Neuronal stem cell (in vitro differentiated cells): Measurements from ENCODE around the gene TMEM217.
"Not testable (repeated sequence)": the region's sequence is repeated elsewhere in the genome, so short reads cannot be mapped to it uniquely, and the experiment has no call there.

Source experiments
- DNase-seq: peaks from one replicate; pipeline ENCODE4 v3.0.0-alpha.2; 2013; ENCODE audit warnings: low spot score
- H2AFZ ChIP-seq: one replicate; pipeline ENCODE4 v1.6.1; 2013; ENCODE audit warnings: mild to moderate bottlenecking, low read length, inconsistent platforms
- H2AK5ac ChIP-seq: 2 replicates; pipeline ENCODE4 v1.6.1; 2013; ENCODE audit warnings: low read depth, mild to moderate bottlenecking, inconsistent platforms, low read length, moderate library complexity, mixed read lengths
- H2BK120ac ChIP-seq: 2 replicates; pipeline ENCODE4 v1.6.1; 2013; ENCODE audit warnings: low read depth, mild to moderate bottlenecking, inconsistent platforms, low read length, moderate library complexity, mixed read lengths
- H2BK12ac ChIP-seq: one replicate; pipeline ENCODE4 v1.6.1; 2013; ENCODE audit warnings: low read length, inconsistent platforms
- H2BK15ac ChIP-seq: 2 replicates; pipeline ENCODE4 v1.6.1; 2013; ENCODE audit warnings: mild to moderate bottlenecking, low read length, inconsistent platforms, mixed read lengths
- H2BK5ac ChIP-seq: one replicate; pipeline ENCODE4 v1.6.1; 2013; ENCODE audit warnings: inconsistent platforms, mild to moderate bottlenecking, low read length, moderate library complexity
- H3K14ac ChIP-seq: one replicate; pipeline ENCODE4 v1.6.1; 2013; ENCODE audit warnings: low read length, inconsistent platforms
- H3K18ac ChIP-seq: 2 replicates; pipeline ENCODE4 v1.6.1; 2013; ENCODE audit warnings: low read length, inconsistent platforms
- H3K23ac ChIP-seq: 2 replicates; pipeline ENCODE4 v1.6.1; 2013; ENCODE audit warnings: low read depth, mild to moderate bottlenecking, mixed read lengths, low read length, inconsistent platforms; ENCODE audit not compliant: poor library complexity
- H3K27ac ChIP-seq: replicated peaks from 3 replicates; pipeline ENCODE4 v1.5.1; 2013; ENCODE audit warnings: low read length, inconsistent platforms
- H3K27me3 ChIP-seq, 3 experiments: 2 replicates each; pipeline ENCODE4 v1.6.1; 2013; ENCODE audit warnings: low read length in 3 of 3, mild to moderate bottlenecking in 2 of 3, inconsistent platforms in 1 of 3, low read depth in 1 of 3, mixed read lengths in 1 of 3, moderate library complexity in 1 of 3; ENCODE audit not compliant: control insufficient read depth in 3 of 3, insufficient read depth in 3 of 3
- H3K36me3 ChIP-seq, 2 donors: replicated peaks in 1 of 2; 2 replicates each; pipeline ENCODE4 v1.6.1; 2013; ENCODE audit warnings: low read length in 2 of 2; ENCODE audit not compliant: control insufficient read depth in 2 of 2, insufficient read depth in 2 of 2
- H3K4ac ChIP-seq: 2 replicates; pipeline ENCODE4 v1.6.1; 2013; ENCODE audit warnings: inconsistent platforms, mild to moderate bottlenecking, low read length, moderate library complexity
- H3K4me1 ChIP-seq, 2 donors: 1 replicate in 1 of 2; 2 replicates in 1 of 2; pipeline ENCODE4 v1.6.1; 2013; ENCODE audit warnings: low read length in 2 of 2, low read depth in 1 of 2; ENCODE audit not compliant: control insufficient read depth in 2 of 2, insufficient read depth in 1 of 2
- H3K4me2 ChIP-seq: one replicate; pipeline ENCODE4 v1.6.1; 2013; ENCODE audit warnings: mild to moderate bottlenecking, low read length, inconsistent platforms; ENCODE audit not compliant: insufficient read depth, poor library complexity, severe bottlenecking
- H3K4me3 ChIP-seq, 2 donors: 2 replicates each; pipeline ENCODE4 v1.5.1; 2013; ENCODE audit warnings: low read length in 2 of 2, mild to moderate bottlenecking in 2 of 2, inconsistent platforms in 1 of 2, moderate library complexity in 1 of 2
- H3K79me1 ChIP-seq: one replicate; pipeline ENCODE4 v1.6.1; 2013; ENCODE audit warnings: low read depth, mild to moderate bottlenecking, inconsistent platforms, low read length, moderate library complexity
- H3K9ac ChIP-seq: one replicate; pipeline ENCODE4 v1.6.1; 2013; ENCODE audit warnings: mild to moderate bottlenecking, low read depth, low read length, inconsistent platforms; ENCODE audit not compliant: poor library complexity
- H3K9me3 ChIP-seq, 2 donors: replicated peaks in 1 of 2; 2 replicates each; pipeline versions ENCODE3 to v1.6.1; 2013; ENCODE audit warnings: low read length in 2 of 2, mild to moderate bottlenecking in 2 of 2, inconsistent platforms in 1 of 2, low read depth in 1 of 2, mixed read lengths in 1 of 2, moderate library complexity in 1 of 2; ENCODE audit not compliant: control insufficient read depth in 2 of 2, insufficient read depth in 1 of 2
- H4K8ac ChIP-seq: one replicate; pipeline ENCODE4 v1.6.1; 2013; ENCODE audit warnings: low read depth, mild to moderate bottlenecking, inconsistent platforms, low read length, moderate library complexity
- H4K91ac ChIP-seq: one replicate; pipeline ENCODE4 v1.6.1; 2013; ENCODE audit warnings: low read length, low read depth, mild to moderate bottlenecking, inconsistent platforms; ENCODE audit not compliant: poor library complexity
- WGBS, 2 donors: extraction: QIAGEN DNeasy Blood & Tissue Kit; methylation state at CpG; one replicate each; pipeline ENCODE4 v1.1.7; 2013; ENCODE audit warnings: missing lambda C conversion rate in 2 of 2, mixed read lengths in 1 of 2; ENCODE audit not compliant: insufficient read length in 2 of 2, insufficient replicate concordance in 1 of 2; ENCODE audit errors: extremely low coverage in 2 of 2; 5-methylcytosine and 5-hydroxymethylcytosine counted together

The TMEM217 gene

DNA sequence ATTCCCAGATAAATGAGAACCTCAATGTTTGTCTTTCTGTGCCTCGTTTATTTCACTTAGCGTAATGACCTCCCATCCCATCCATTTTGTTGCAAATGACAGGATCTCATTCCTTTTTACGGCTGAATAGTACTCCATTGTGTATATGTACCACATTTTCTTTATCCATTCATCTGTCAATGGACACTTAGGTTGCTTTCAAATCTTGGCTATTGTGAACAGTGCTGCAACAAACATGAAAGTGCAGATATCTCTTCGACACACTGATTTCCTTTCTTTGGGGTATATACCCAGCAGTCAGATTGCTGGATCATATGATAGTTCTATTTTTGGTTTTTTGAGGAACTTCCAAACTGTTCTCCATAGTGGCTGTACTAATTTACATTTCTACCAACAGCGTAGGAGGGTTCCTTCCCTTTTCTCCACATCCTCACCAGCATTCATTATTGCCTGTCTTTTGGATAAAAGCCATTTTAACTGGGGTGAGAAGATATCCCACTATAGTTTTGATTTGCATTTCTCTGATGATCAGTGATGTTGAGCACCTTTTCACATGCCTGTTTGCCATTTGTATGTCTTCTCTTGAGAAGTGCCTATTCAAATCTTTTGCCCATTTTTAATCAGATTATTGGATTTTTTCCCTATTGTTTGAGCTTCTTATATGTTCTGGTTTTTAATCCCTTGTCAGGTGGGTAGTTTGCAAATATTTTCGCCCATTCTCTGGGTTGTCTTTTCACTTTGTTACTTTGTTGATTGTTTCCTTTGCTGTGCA is 71.8 kb downstream of the TMEM217 start:
- not testable (repeated sequence) for H4K8ac ChIP-seq, H2BK15ac ChIP-seq, H3K4me1 ChIP-seq, H3K27ac ChIP-seq, DNase-seq, H3K9me3 ChIP-seq, H3K9ac ChIP-seq, H4K91ac ChIP-seq, H2AFZ ChIP-seq, H3K18ac ChIP-seq, H2BK12ac ChIP-seq, H3K36me3 ChIP-seq, H3K23ac ChIP-seq, H3K27me3 ChIP-seq, H3K4me3 ChIP-seq, H3K4me2 ChIP-seq, H3K14ac ChIP-seq, H2AK5ac ChIP-seq, H3K4ac ChIP-seq, H2BK120ac ChIP-seq, H3K79me1 ChIP-seq, H2BK5ac ChIP-seq
- WGBS, 2 donors: no CpG with 5 or more reads among the region's 6 CpGs

- no peak overlapping the region for H3K14ac ChIP-seq
- no peak overlapping the region for H4K8ac ChIP-seq
- no peaks in the 10 kb centered on the region for H3K4me1 ChIP-seq
- H2AK5ac ChIP-seq: no peak overlapping the region
- H3K27me3 ChIP-seq: no peaks in the 10 kb centered on the region
- H2BK120ac ChIP-seq: no peak overlapping the region
- H3K9ac ChIP-seq: no peak overlapping the region
- no peak overlapping the region for H3K18ac ChIP-seq
- H3K4me2 ChIP-seq: no peak overlapping the region
- H2BK15ac ChIP-seq: no peak overlapping the region
- no CpG with 5 or more reads among the region's 8 CpGs for WGBS, 2 donors
- H2BK5ac ChIP-seq: no peak overlapping the region
- DNase-seq: no peak
- no peaks in the 10 kb centered on the region for H3K79me1 ChIP-seq
- H2BK12ac ChIP-seq: no peak overlapping the region
- H3K23ac ChIP-seq: no peak overlapping the region
- no peak overlapping the region for H3K27ac ChIP-seq
- no peak overlapping the region for H3K4me3 ChIP-seq
- no peaks in the 10 kb centered on the region for H3K36me3 ChIP-seq
- H2AFZ ChIP-seq: no peak overlapping the region
- no peaks in the 10 kb centered on the region for H3K9me3 ChIP-seq
- H4K91ac ChIP-seq: no peak overlapping the region
- no peak overlapping the region for H3K4ac ChIP-seq
Measured at GRCh38 chr6:37182736-37183590, 75.0 kb downstream of the TMEM217 start.

GRCh38 chr6:37180610-37181009 is 77.3 kb downstream of the TMEM217 start:
- not testable (repeated sequence) for H4K91ac ChIP-seq, H3K14ac ChIP-seq, H2BK15ac ChIP-seq, H2BK120ac ChIP-seq, H3K27ac ChIP-seq, H3K4me2 ChIP-seq, H3K4me1 ChIP-seq, H2BK12ac ChIP-seq, H2AK5ac ChIP-seq, H3K4ac ChIP-seq, DNase-seq, H3K4me3 ChIP-seq, H2BK5ac ChIP-seq, H4K8ac ChIP-seq, H3K27me3 ChIP-seq, H3K79me1 ChIP-seq, H3K36me3 ChIP-seq, H3K9me3 ChIP-seq, H3K9ac ChIP-seq, H2AFZ ChIP-seq, H3K23ac ChIP-seq, H3K18ac ChIP-seq
- no CpG with 5 or more reads among the region's 4 CpGs for WGBS, 2 donors

DNA sequence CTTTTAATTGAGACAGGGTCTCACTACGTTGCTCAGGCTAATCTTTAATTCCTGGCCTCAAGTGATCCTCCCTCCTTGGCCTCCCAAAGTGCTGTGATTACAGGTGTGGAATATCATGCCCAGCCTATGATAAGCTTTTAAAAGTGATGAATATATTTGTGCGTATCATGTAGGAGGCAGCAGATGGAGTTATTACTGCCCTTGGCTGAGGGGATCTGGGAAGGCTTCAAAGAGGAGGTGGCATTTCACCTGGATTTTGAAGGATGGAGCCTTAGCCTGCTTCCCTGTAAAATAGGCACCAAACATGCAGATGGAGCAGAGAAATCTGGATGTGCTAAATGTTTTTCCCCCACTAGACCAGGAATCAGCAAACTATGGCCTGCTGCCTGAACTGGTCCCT is 77.9 kb downstream of the TMEM217 start:
- H2BK5ac ChIP-seq: no peak overlapping the region
- H2BK15ac ChIP-seq: no peak overlapping the region
- no peaks in the 10 kb centered on the region for H3K27me3 ChIP-seq
- no CpG with 5 or more reads among the region's 2 CpGs for WGBS, 2 donors
- H3K18ac ChIP-seq: no peak overlapping the region
- no peak overlapping the region for H3K4me3 ChIP-seq
- H4K8ac ChIP-seq: no peak overlapping the region
- H2BK120ac ChIP-seq: no peak overlapping the region
- no peaks in the 10 kb centered on the region for H3K4me1 ChIP-seq
- H3K4me2 ChIP-seq: no peak overlapping the region
- H3K27ac ChIP-seq: no peak overlapping the region
- H3K9me3 ChIP-seq: no peaks in the 10 kb centered on the region
- peak overlapping the region; percentile 56 for H3K4ac ChIP-seq
- no peak overlapping the region for H2BK12ac ChIP-seq
- H3K79me1 ChIP-seq: no peaks in the 10 kb centered on the region
- no peak overlapping the region for H3K14ac ChIP-seq
- H2AFZ ChIP-seq: no peak overlapping the region
- H3K23ac ChIP-seq: no peak overlapping the region
- H4K91ac ChIP-seq: no peak overlapping the region
- H3K36me3 ChIP-seq: peaks cover 0 to 7% of the 10 kb centered on the region in 2 donors
- H2AK5ac ChIP-seq: no peak overlapping the region
- no peak overlapping the region for H3K9ac ChIP-seq
- no peak for DNase-seq
